GM21381 (cell line): ENCODE measurements around the gene MRPS17.

Source experiments
- ATAC-seq: cut with Tn5 transposase; IDR thresholded peaks from one replicate; pipeline ENCODE4 v1.9.1; 2021; ENCODE audit warnings: mild to moderate bottlenecking, moderate library complexity; ENCODE audit not compliant: unreplicated experiment

The MRPS17 gene

GRCh38 chr7:55970561-55970960 lies 18.9 kb downstream of the MRPS17 start:
- ATAC-seq: no peak

DNA sequence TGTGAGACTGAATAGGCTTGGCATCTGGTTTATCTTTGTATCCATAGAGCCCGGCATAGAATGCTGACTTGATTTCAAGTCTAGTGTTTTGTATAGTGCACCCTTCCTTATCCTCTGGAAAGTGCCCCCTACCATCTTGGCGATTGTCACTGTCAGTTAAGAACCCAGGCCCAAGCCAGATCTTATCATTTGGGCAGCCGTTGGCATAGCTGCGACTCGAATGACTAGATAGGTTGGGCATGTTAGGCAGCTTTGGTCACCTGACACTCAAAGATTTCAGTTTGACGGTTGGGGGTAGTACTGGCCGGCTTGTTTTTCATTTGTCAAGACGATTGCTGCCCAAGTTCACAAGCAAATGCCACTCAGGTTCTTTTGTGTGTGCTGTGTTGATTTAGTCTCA lies 19.3 kb downstream of the MRPS17 start:
- no peak for ATAC-seq

DNA sequence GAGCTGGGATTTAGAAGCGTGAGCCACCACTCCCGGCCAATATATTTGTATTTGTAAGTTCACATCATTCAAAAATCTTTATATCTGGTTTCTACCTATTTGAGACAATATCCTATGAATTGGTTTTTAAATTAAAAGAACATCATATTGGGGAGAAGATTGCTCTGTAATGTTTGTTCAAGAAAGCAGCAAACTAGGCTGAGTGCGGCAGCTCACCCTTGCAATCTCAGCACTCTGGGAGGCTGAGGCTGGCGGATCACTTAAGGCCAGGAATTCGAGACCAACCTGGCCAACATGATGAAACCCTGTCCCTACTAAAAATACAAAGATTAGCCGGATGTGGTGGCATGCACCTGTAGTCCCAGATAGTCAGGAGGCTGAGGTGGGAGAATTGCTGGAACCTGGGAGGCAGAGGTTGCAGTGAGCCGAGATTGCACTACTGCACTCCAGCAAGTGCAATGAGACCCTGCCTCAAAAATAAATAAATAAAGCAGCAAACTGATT lies 22.1 kb downstream of the MRPS17 start:
- ATAC-seq: no peak

DNA sequence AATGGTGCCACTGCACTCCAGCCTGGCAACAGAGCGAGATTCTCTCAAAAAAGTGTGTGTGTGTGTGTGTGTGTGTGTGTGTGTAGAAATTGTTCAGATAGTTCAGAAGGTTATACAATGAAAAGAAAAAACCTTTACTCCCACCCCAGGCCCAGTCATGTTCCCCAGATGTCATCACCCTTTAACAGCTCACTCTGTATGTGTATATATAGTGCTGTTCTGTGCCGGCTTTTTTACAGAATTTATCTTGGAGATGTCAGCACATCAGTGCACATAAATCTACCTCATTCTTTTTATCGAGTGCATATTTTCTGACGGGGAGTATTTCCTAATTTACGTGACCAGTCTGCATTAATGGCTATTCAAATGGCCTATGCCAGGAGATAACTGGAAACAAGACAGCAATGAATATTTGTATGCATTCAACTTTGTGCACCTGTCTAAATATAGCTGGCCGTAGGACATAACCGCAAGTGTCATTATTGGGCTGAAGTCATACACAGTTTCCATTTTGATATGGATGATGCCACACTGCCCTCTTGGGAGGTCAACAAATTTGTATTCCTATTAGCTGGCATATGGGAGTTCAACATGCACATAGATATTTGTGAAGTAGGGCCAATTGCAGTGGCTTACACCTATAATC lies 24.4 kb downstream of the MRPS17 start:
- ATAC-seq: no peak

DNA sequence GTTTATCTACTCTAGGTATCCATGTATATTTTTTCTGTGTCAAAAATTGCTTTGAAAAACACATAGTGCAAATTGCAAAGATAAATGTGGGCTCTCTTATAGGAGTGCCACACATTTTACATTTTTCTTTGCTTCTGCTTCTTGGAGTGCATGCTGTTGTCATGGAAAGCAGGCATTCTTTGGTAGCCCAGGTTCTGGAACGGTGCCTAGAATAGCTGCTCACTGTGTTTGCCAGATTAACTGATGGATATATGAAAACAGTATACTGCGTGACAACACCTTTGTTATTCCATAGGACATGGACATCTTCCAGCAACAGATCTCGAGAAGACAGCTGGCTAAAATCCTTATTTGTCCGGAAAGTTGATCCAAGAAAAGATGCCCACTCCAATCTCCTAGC lies 26.2 kb downstream of the MRPS17 start:
- ATAC-seq: no peak

GRCh38 chr7:55980266-55980665 lies 28.6 kb downstream of the MRPS17 start:
- no peak for ATAC-seq

- no peak for ATAC-seq
Observed at GRCh38 chr7:55983537-55983936, 31.9 kb downstream of the MRPS17 start.

DNA sequence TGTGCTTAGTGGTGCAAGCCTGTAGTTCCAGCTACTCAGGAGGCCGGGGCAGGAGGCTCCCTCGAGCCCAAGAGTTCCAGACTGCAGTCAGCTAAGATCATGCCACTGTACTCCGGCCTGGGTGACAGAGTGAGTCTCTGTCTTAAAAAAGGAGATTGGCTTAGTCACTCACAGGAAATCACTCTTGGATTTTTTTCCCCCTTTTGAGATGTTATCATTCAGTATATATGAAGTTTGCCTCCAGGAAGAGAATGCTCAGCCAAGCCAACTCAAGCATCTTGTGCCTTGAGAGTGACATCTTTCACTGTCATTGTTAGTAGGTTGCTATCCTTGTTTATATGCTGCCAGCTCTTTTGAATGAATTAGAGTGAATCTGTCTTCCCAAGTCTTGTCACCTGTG lies 40.7 kb downstream of the MRPS17 start:
- ATAC-seq: no peak

GRCh38 chr7:55996856-55997500 lies 45.3 kb downstream of the MRPS17 start:
- no peak for ATAC-seq

DNA sequence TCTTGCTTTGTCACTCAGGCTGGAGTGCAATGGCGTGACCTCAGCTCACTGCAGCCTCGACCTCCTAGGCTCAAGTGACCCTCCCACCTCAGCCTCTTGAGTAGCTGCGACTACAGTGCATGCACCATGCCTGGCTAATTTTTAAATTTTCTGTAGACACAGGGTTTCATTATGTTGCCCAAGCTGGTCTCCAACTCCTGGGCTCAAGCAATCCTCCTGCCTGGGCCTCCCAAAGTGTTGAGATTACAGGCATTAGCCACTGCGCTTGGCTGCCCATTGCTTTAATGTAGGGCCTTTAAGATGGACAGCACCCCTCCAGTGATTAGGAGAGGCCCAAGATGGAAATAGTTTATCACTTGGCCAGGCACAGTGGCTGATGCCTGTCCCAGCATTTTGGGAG lies 52.1 kb downstream of the MRPS17 start:
- no peak for ATAC-seq
